Mesodermal cell (in vitro differentiated cells): ENCODE results near the gene ZMAT3.
A peak's percentile ranks its signal among the peaks of the same experiment; 100 is the strongest.

ENCODE experiments used
- H3K27ac ChIP-seq: 2 replicates; pipeline ENCODE4 v1.7.0; 2013; ENCODE audit warnings: mild to moderate bottlenecking, low read depth, low read length, moderate library complexity; ENCODE audit not compliant: severe bottlenecking
- H3K36me3 ChIP-seq: 2 replicates; pipeline ENCODE4 v1.7.1; 2013; ENCODE audit warnings: mild to moderate bottlenecking, low read length, moderate library complexity; ENCODE audit not compliant: control insufficient read depth, insufficient read depth
- H3K4me1 ChIP-seq: one replicate; pipeline ENCODE4 v1.7.1; 2013; ENCODE audit warnings: mild to moderate bottlenecking, low read length; ENCODE audit not compliant: insufficient read depth, control insufficient read depth, poor library complexity, severe bottlenecking
- H3K4me3 ChIP-seq: 2 replicates; pipeline ENCODE4 v1.7.0; 2013; ENCODE audit warnings: low read length, control low read depth, mild to moderate bottlenecking; ENCODE audit not compliant: insufficient read depth, poor library complexity, severe bottlenecking; ENCODE audit errors: extremely low read depth
- H3K9me3 ChIP-seq: 2 replicates; pipeline ENCODE4 v1.7.1; 2013; ENCODE audit warnings: mild to moderate bottlenecking, low read length, moderate library complexity; ENCODE audit not compliant: control insufficient read depth
- WGBS, 2 experiments: methylation state at CpG; one replicate each; pipeline ENCODE4 v1.1.5; 2013; ENCODE audit warnings: missing lambda C conversion rate in 2 of 2; ENCODE audit not compliant: insufficient coverage in 2 of 2; 5-methylcytosine and 5-hydroxymethylcytosine counted together

ZMAT3 gene

GRCh38 chr3:179088306-179088705 lies 16.7 kb upstream of the ZMAT3 start:
- Histone ChIP-seq H3K27ac (no peak overlapping the region), H3K36me3 (no peaks in the 10 kb centered on the region)
- 79% methylated on average over 2 of the region's 2 CpGs; no CpG with 5 or more reads in 1 of the 2 experiments for whole genome bisulfite sequencing, 2 experiments

GRCh38 chr3:179083977-179084376 lies 12.4 kb upstream of the ZMAT3 start:
- Histone ChIP-seq H3K27ac (no peak overlapping the region), H3K36me3 (no peaks in the 10 kb centered on the region), H3K4me3 (no peak overlapping the region), H3K4me1 (peaks cover 3% of the 10 kb centered on the region), H3K9me3 (no peaks in the 10 kb centered on the region)
- WGBS, 2 experiments: no CpG with 5 or more reads among the region's 2 CpGs

More at GRCh38 chr3:179088306-179088705, 16.7 kb upstream of the ZMAT3 start:
- no peak overlapping the region for H3K4me3 ChIP-seq
- no peaks in the 10 kb centered on the region for H3K4me1 ChIP-seq
- H3K9me3 ChIP-seq: no peaks in the 10 kb centered on the region

- no peak overlapping the region for H3K4me3 ChIP-seq
- H3K4me1 ChIP-seq: peaks cover 3% of the 10 kb centered on the region
- no peaks in the 10 kb centered on the region for H3K36me3 ChIP-seq
- no peaks in the 10 kb centered on the region for H3K9me3 ChIP-seq
- WGBS, 2 experiments: 70 to 94% methylated on average over 1 to 2 of the region's 3 CpGs
- no peak overlapping the region for H3K27ac ChIP-seq
These were observed 10.8 kb upstream of the ZMAT3 start for GRCh38 chr3:179082416-179082815.

GRCh38 chr3:179081885-179082284 lies 10.3 kb upstream of the ZMAT3 start:
- no peaks in the 10 kb centered on the region for H3K9me3 ChIP-seq
- H3K4me1 ChIP-seq: peaks cover 3% of the 10 kb centered on the region
- 51 to 89% methylated on average over 1 to 2 of the region's 2 CpGs for WGBS, 2 experiments
- no peak overlapping the region for H3K27ac ChIP-seq
- H3K4me3 ChIP-seq: no peak overlapping the region
- H3K36me3 ChIP-seq: no peaks in the 10 kb centered on the region

GRCh38 chr3:179079537-179079936 lies 7.9 kb upstream of the ZMAT3 start:
- Histone ChIP-seq H3K4me3 (no peak overlapping the region), H3K36me3 (no peaks in the 10 kb centered on the region), H3K27ac (no peak overlapping the region), H3K4me1 (peaks cover 3% of the 10 kb centered on the region), H3K9me3 (no peaks in the 10 kb centered on the region)
- 82 to 87% methylated on average over 4 of the region's 4 CpGs for WGBS, 2 experiments

- Histone ChIP-seq H3K4me3 (no peak overlapping the region), H3K9me3 (no peaks in the 10 kb centered on the region), H3K27ac (no peak overlapping the region), H3K4me1 (peaks cover 3% of the 10 kb centered on the region), H3K36me3 (no peaks in the 10 kb centered on the region)
- 93 to 94% methylated on average over 3 to 4 of the region's 4 CpGs for WGBS, 2 experiments
These were observed 4.8 kb upstream of the ZMAT3 start for GRCh38 chr3:179076243-179077027.

GRCh38 chr3:179074656-179075055 lies 3.0 kb upstream of the ZMAT3 start:
- WGBS, 2 experiments: 80 to 100% methylated on average over 1 of the region's 3 CpGs
- peaks cover 3% of the 10 kb centered on the region for H3K4me1 ChIP-seq
- H3K4me3 ChIP-seq: no peak overlapping the region
- H3K36me3 ChIP-seq: no peaks in the 10 kb centered on the region
- no peak overlapping the region for H3K27ac ChIP-seq
- H3K9me3 ChIP-seq: no peaks in the 10 kb centered on the region

- peaks cover 1% of the 10 kb centered on the region for H3K36me3 ChIP-seq
- peaks cover 2% of the 10 kb centered on the region for H3K4me1 ChIP-seq
- H3K9me3 ChIP-seq: no peaks in the 10 kb centered on the region
- no peak overlapping the region for H3K4me3 ChIP-seq
- H3K27ac ChIP-seq: no peak overlapping the region
- no CpG with 5 or more reads among the region's 2 CpGs for WGBS, 2 experiments
These were observed 2.2 kb upstream of the ZMAT3 start for GRCh38 chr3:179073816-179074215.

GRCh38 chr3:179072100-179072438 lies 460 bp upstream of the ZMAT3 start:
- Histone ChIP-seq H3K27ac (no peak overlapping the region), H3K9me3 (no peaks in the 10 kb centered on the region), H3K4me3 (peak overlapping the region; percentile 82), H3K36me3 (peaks cover 18% of the 10 kb centered on the region), H3K4me1 (peaks cover 5% of the 10 kb centered on the region)
- 6% methylated on average over 2 of the region's 7 CpGs; no CpG with 5 or more reads in 1 of the 2 experiments for WGBS, 2 experiments

- Histone ChIP-seq H3K4me1 (peaks cover 5% of the 10 kb centered on the region), H3K36me3 (peaks cover 27% of the 10 kb centered on the region), H3K9me3 (no peaks in the 10 kb centered on the region), H3K4me3 (peak overlapping the region; percentile 82), H3K27ac (peak overlapping the region; percentile 69)
- 7 to 13% methylated on average over 3 to 6 of the region's 8 CpGs for WGBS, 2 experiments
These were observed 634 bp downstream of the ZMAT3 start for GRCh38 chr3:179071027-179071322.

- peaks cover 5% of the 10 kb centered on the region for H3K4me1 ChIP-seq
- H3K36me3 ChIP-seq: peaks cover 37% of the 10 kb centered on the region
- WGBS, 2 experiments: no CpG with 5 or more reads among the region's 1 CpG
- no peaks in the 10 kb centered on the region for H3K9me3 ChIP-seq
- peak overlapping the region; percentile 82 for H3K4me3 ChIP-seq
- H3K27ac ChIP-seq: peak overlapping the region; percentile 23
These were observed 1.7 kb downstream of the ZMAT3 start for GRCh38 chr3:179069762-179070390.
